Adrenal gland (tissue), 5 donors: ENCODE data around the gene COX7A2L.

Experiments
- POLR2A ChIP-seq, 2 donors: fragments of 450-650 bp; IDR thresholded peaks; one replicate each; pipeline ENCODE4 v1.6.1; 2017; ENCODE audit warnings: antibody characterized with exemption in 2 of 2, mild to moderate bottlenecking in 2 of 2, moderate library complexity in 1 of 2
- TF ChIP-seq, protein P1 (sequence below), 6 experiments: fragments of 450-650 bp in 4 of 6; fragments of 200-600 bp in 2 of 6; sonication (generic) in 1 of 6; IDR thresholded peaks; 1 replicate in 5 of 6; 2 replicates in 1 of 6; pipeline versions ENCODE4 v1.5.1 to v1.8.0; 2016 to 2021; ENCODE audit warnings: antibody characterized with exemption in 6 of 6, mild to moderate bottlenecking in 2 of 6, moderate library complexity in 1 of 6
- donor health status: DM: no; HTN: no; CAD: no.

DNA sequence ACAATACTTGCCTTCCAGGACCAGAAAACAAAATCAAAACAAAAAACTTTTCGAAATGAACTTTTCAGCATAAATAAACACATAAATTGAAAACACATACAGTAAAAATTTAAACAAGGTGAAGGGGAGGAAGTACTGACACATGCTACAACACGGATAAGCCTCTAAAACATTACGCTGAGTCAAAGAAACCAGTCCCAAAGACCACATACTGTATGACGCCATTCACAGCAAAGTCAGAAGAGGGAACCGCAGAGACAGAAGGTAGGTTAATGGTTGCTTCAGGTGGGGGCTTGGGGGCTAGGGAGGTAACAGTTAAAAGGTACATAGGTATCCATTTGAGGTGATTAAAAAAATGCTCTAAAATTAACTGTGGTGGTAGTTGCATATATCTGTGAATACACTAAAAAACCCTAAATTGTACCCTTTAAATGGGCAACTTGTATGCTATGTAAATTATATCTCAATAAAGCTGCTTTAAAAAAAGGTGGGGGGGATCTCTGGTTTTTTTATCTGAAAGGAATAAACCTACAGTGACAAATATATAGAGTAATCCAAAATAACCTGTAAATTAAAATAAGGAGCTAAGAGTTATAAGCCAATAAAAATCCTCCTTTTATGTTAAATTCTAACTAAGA lies 7.1 kb downstream of the COX7A2L start:
- TF ChIP-seq, protein P1, sequence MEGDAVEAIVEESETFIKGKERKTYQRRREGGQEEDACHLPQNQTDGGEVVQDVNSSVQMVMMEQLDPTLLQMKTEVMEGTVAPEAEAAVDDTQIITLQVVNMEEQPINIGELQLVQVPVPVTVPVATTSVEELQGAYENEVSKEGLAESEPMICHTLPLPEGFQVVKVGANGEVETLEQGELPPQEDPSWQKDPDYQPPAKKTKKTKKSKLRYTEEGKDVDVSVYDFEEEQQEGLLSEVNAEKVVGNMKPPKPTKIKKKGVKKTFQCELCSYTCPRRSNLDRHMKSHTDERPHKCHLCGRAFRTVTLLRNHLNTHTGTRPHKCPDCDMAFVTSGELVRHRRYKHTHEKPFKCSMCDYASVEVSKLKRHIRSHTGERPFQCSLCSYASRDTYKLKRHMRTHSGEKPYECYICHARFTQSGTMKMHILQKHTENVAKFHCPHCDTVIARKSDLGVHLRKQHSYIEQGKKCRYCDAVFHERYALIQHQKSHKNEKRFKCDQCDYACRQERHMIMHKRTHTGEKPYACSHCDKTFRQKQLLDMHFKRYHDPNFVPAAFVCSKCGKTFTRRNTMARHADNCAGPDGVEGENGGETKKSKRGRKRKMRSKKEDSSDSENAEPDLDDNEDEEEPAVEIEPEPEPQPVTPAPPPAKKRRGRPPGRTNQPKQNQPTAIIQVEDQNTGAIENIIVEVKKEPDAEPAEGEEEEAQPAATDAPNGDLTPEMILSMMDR (IDR thresholded peaks at IDR 0.05): no peak
- no peak for TF ChIP-seq POLR2A (IDR thresholded peaks at IDR 0.05)
